HCT116 (cell line): Measurements from ENCODE around the gene BCL2L15. TPM values are rescaled to one million over a fixed set of nuclear protein-coding genes. Genes with fewer than 3 reads are reported as not detected.

ENCODE experiments used
- ATAC-seq: fragments of 200-7000 bp; cut with Tn5 transposase; 2 replicates; pipeline ENCODE4 v1.9.1; 2020; ENCODE audit warnings: mild to moderate bottlenecking, moderate library complexity
- BruUV-seq: library from RNA; stranded (reverse); fragments of 400-500 nt; replicated peaks from 2 replicates; lab custom pipeline; 2021; lab: Mats Ljungman, UMichigan
- CTCF ChIA-PET: fragments of 300-600 bp; sonication (Branson Sonifier 250); formaldehyde crosslinking; loops from one replicate; lab custom pipeline; 2021; ENCODE audit warnings: antibody characterized with exemption; lab: Charles Lee
- POLR2A ChIA-PET: fragments of 300-600, 350-600 bp; sonication (Branson Sonifier 250); formaldehyde crosslinking; loops from one replicate; lab custom pipeline; 2021; ENCODE audit warnings: antibody characterized with exemption; lab: Charles Lee
- RAD21 ChIA-PET, 2 experiments: fragments of 300-600 bp; sonication (Branson Sonifier 250); formaldehyde crosslinking; loops; one replicate each; lab custom pipeline; 2023; ENCODE audit warnings: low total read pairs in 2 of 2; ENCODE audit not compliant: uncharacterized antibody in 2 of 2, unreplicated experiment in 2 of 2, low non-redundant PET in 1 of 2; lab: Charles Lee
- DNase-seq: peaks from one replicate; pipeline ENCODE4 v3.0.0-alpha.2; 2010; ENCODE audit warnings: low read depth, low spot score
- H2AFZ ChIP-seq: fragments of 200-600 bp; shearing (Covaris generic), sonication (generic); 2 replicates; pipeline ENCODE4 v1.6.1; 2017; ENCODE audit warnings: low read depth, mixed run types, mixed read lengths, antibody characterized with exemption, low read length; ENCODE audit not compliant: poor library complexity, severe bottlenecking
- H3K27ac ChIP-seq: 2 replicates; pipeline ENCODE4 v1.5.1; 2012; ENCODE audit warnings: low read depth, low read length
- H3K27me3 ChIP-seq: fragments of 200-600 bp; sonication (generic); 2 replicates; pipeline ENCODE4 v1.6.1; 2016; ENCODE audit warnings: mixed run types, low read length, mixed read lengths; ENCODE audit not compliant: insufficient read depth
- H3K36me3 ChIP-seq, 2 experiments: fragments of 200-500 bp in 1 of 2; fragments of 200-600 bp in 1 of 2; sonication (Bioruptor generic) in 1 of 2; sonication (generic) in 1 of 2; 2 replicates each; pipeline versions ENCODE4 v1.5.1 to v1.6.1; 2014 to 2016; ENCODE audit warnings: low read length in 2 of 2, inconsistent platforms in 1 of 2, mixed read lengths in 1 of 2, mixed run types in 1 of 2; ENCODE audit not compliant: insufficient read depth in 2 of 2, control insufficient read depth in 1 of 2
- H3K4me1 ChIP-seq, 2 experiments: fragments of 200-600 bp in 1 of 2; sonication (generic) in 1 of 2; 2 replicates each; pipeline versions ENCODE4 v1.5.1 to v1.6.1; 2012 to 2017; ENCODE audit warnings: low read length in 2 of 2, inconsistent platforms in 1 of 2, mild to moderate bottlenecking in 1 of 2, mixed read lengths in 1 of 2, mixed run types in 1 of 2, moderate library complexity in 1 of 2; ENCODE audit not compliant: insufficient read depth in 2 of 2, control insufficient read depth in 1 of 2
- H3K4me2 ChIP-seq: fragments of 200-600 bp; sonication (generic); 2 replicates; pipeline ENCODE4 v1.6.1; 2017; ENCODE audit warnings: mixed run types, low read length, mixed read lengths
- H3K4me3 ChIP-seq, 2 experiments: fragments of 200-600 bp in 1 of 2; sonication (generic) in 1 of 2; replicated peaks in 1 of 2; 2 replicates each; pipeline ENCODE4 v1.5.1; 2011 to 2016; ENCODE audit warnings: low read length in 2 of 2, control low read depth in 1 of 2, low read depth in 1 of 2, mild to moderate bottlenecking in 1 of 2, mixed read lengths in 1 of 2, mixed run types in 1 of 2
- H3K79me2 ChIP-seq: fragments of 200-600 bp; sonication (generic); 2 replicates; pipeline ENCODE4 v1.6.1; 2017; ENCODE audit warnings: mild to moderate bottlenecking, mixed run types, low read length, moderate library complexity, mixed read lengths; ENCODE audit not compliant: insufficient read depth
- H3K9ac ChIP-seq: fragments of 200-600 bp; sonication (generic); 2 replicates; pipeline ENCODE4 v1.6.1; 2016; ENCODE audit warnings: low read length, mixed read lengths
- H3K9me2 ChIP-seq: fragments of 200-600 bp; sonication (generic), shearing (Covaris generic); 2 replicates; pipeline ENCODE4 v1.6.1; 2017; ENCODE audit warnings: mixed run types, mild to moderate bottlenecking, moderate library complexity; ENCODE audit not compliant: insufficient read depth
- H3K9me3 ChIP-seq, 2 experiments: fragments of 200-500 bp in 1 of 2; fragments of 200-600 bp in 1 of 2; sonication (Bioruptor generic) in 1 of 2; sonication (generic) in 1 of 2; 2 replicates each; pipeline ENCODE4 v1.6.1; 2014 to 2017; ENCODE audit warnings: low read length in 2 of 2, mixed read lengths in 2 of 2, inconsistent platforms in 1 of 2, low read depth in 1 of 2, mild to moderate bottlenecking in 1 of 2, mixed run types in 1 of 2, moderate library complexity in 1 of 2; ENCODE audit not compliant: control insufficient read depth in 1 of 2, insufficient read depth in 1 of 2
- H4K20me1 ChIP-seq: fragments of 200-600 bp; sonication (generic), shearing (Covaris generic); 2 replicates; pipeline ENCODE4 v1.6.1; 2017; ENCODE audit warnings: mixed run types, mild to moderate bottlenecking, moderate library complexity; ENCODE audit not compliant: insufficient read depth
- CBX3 ChIP-seq: IDR thresholded peaks from 2 replicates; pipeline ENCODE4 v1.6.1; 2012; ENCODE audit warnings: low read depth
- EGR1 ChIP-seq: IDR thresholded peaks from 2 replicates; pipeline ENCODE4 v1.6.1; 2012; ENCODE audit warnings: low read depth
- ELF1 ChIP-seq: IDR thresholded peaks from 2 replicates; pipeline ENCODE4 v1.6.1; 2012; ENCODE audit warnings: low read depth, borderline replicate concordance
- FOSL1 ChIP-seq: IDR thresholded peaks from 2 replicates; pipeline ENCODE4 v1.6.1; 2012; ENCODE audit warnings: low read depth
- JUND ChIP-seq: IDR thresholded peaks from 2 replicates; pipeline ENCODE4 v1.6.1; 2012
- RAD21 ChIP-seq: IDR thresholded peaks from 2 replicates; pipeline ENCODE4 v1.6.1; 2012; ENCODE audit warnings: low read depth, mild to moderate bottlenecking
- SIN3A ChIP-seq: IDR thresholded peaks from 2 replicates; pipeline ENCODE4 v1.6.1; 2012; ENCODE audit warnings: low read depth
- SRF ChIP-seq: IDR thresholded peaks from 2 replicates; pipeline ENCODE4 v1.6.1; 2012; ENCODE audit warnings: low read depth
- TCF7L2 ChIP-seq: IDR thresholded peaks from 2 replicates; pipeline ENCODE4 v1.7.0; 2011; ENCODE audit warnings: borderline replicate concordance, inconsistent platforms; ENCODE audit not compliant: insufficient read depth, insufficient read length; ENCODE audit errors: extremely low read depth
- ZNF274 ChIP-seq: fragments of 200-500 bp; sonication (Bioruptor generic); IDR thresholded peaks from 2 replicates; pipeline ENCODE4 v1.6.1; 2014; ENCODE audit warnings: mild to moderate bottlenecking, low read depth, low read length, inconsistent platforms
- intact Hi-C: fragments of 100-400 bp; cut with micrococcal nuclease; formaldehyde crosslinking; loops from 2 replicates; pipeline ENCODE4 v1.10.0; 2022
- total RNA-seq: library from RNA; stranded (reverse); gene quantifications from one replicate; pipeline ENCODE4 v1.2.1, GENCODE V29; 2021; ENCODE audit not compliant: unreplicated experiment
- TF ChIP-seq, protein P1 (sequence below), 3 experiments: fragments of 200-600 bp in 1 of 3; sonication (generic) in 1 of 3; IDR thresholded peaks in 2 of 3; conservative IDR thresholded peaks in 1 of 3; 2 replicates each; pipeline ENCODE4 v1.5.1; 2012 to 2017; ENCODE audit warnings: low read depth in 2 of 3, low read length in 2 of 3, antibody characterized with exemption in 1 of 3, borderline replicate concordance in 1 of 3, control low read depth in 1 of 3, mild to moderate bottlenecking in 1 of 3, mixed read lengths in 1 of 3, mixed run types in 1 of 3, moderate library complexity in 1 of 3; ENCODE audit not compliant: insufficient read depth in 1 of 3
- TF ChIP-seq, protein P2 (sequence below): IDR thresholded peaks from 2 replicates; pipeline ENCODE4 v1.6.1; 2012
- TF ChIP-seq, protein P3 (sequence below): IDR thresholded peaks from 2 replicates; pipeline ENCODE4 v1.6.1; 2012; ENCODE audit warnings: low read depth
- TF ChIP-seq, protein P4 (sequence below): IDR thresholded peaks from 2 replicates; pipeline ENCODE4 v1.6.1; 2012
- TF ChIP-seq, protein P5 (sequence below): IDR thresholded peaks from 2 replicates; pipeline ENCODE4 v1.6.1; 2011; ENCODE audit warnings: mild to moderate bottlenecking, low read length, moderate library complexity; ENCODE audit not compliant: insufficient replicate concordance; ENCODE audit errors: extremely low read depth

BCL2L15 gene
- total RNA-seq, 1 experiment from 2014 or later = 0.54 TPM

DNA sequence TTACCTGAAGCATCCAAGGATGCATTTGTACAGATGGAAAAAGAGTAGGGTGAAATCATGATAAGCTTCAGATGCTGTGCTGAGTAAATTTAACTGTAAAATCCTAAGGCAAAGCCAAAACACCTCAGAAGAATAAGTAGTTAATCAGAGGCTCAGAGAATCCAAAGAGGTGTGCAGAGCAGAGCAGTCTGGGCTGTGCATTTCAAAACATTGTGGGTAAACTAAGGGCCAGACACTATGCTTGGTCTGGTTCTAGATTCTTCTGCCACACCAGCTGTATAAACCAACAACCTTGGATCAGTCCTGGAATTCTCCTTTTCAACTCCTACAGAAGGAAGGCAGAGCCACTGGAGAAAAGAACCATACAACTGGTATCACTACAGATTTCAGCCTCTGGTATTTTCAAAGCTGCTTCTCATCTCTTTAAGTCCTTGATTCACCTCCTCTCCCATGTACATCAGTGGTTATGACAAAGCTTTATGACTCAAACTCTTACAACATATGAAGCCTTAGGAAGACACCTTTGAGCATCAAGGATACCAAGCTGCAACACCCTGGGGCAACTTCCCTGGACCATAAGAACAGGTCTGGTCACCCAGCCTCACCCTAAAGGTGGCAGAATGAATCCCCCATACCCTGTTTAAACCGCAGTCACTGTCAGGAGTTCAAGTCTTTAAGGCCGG is 30.2 kb upstream of the BCL2L15 start:
- Histone ChIP-seq H3K4me2 (no peak overlapping the region), H3K9me3 (no peaks in the 10 kb centered on the region), H2AFZ (no peak overlapping the region), H4K20me1 (no peaks in the 10 kb centered on the region), H3K36me3 (no peaks in the 10 kb centered on the region), H3K4me1 (no peaks in the 10 kb centered on the region), H3K79me2 (no peaks in the 10 kb centered on the region), H3K27ac (no peak overlapping the region), H3K9me2 (no peaks in the 10 kb centered on the region), H3K27me3 (no peaks in the 10 kb centered on the region), H3K9ac (no peak overlapping the region), H3K4me3 (no peak overlapping the region)
- BruUV-seq = no TSS peak
- POLR2A ChIA-PET = interaction anchor here (1.9 kb wide), 1 partner anchor 11 kb away, joined by 5 read pairs; no protein-coding TSS in a partner anchor
- CTCF ChIA-PET = no interaction called here
- DNase-seq (no peak), ATAC-seq (no peak)
- intact Hi-C loops = no loop called here
- RAD21 ChIA-PET = no interaction called here
- TF ChIP-seq JUND (no peak), ELF1 (no peak), FOSL1 (no peak), SRF (no peak), SIN3A (no peak), EGR1 (no peak), CBX3 (no peak), TCF7L2 (no peak), ZNF274 (no peak), RAD21 (no peak)
- TF ChIP-seq, protein P1, sequence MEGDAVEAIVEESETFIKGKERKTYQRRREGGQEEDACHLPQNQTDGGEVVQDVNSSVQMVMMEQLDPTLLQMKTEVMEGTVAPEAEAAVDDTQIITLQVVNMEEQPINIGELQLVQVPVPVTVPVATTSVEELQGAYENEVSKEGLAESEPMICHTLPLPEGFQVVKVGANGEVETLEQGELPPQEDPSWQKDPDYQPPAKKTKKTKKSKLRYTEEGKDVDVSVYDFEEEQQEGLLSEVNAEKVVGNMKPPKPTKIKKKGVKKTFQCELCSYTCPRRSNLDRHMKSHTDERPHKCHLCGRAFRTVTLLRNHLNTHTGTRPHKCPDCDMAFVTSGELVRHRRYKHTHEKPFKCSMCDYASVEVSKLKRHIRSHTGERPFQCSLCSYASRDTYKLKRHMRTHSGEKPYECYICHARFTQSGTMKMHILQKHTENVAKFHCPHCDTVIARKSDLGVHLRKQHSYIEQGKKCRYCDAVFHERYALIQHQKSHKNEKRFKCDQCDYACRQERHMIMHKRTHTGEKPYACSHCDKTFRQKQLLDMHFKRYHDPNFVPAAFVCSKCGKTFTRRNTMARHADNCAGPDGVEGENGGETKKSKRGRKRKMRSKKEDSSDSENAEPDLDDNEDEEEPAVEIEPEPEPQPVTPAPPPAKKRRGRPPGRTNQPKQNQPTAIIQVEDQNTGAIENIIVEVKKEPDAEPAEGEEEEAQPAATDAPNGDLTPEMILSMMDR (IDR thresholded peaks at IDR 0.05 in 2 of 3, conservative IDR thresholded peaks at IDR 0.05 in 1 of 3; ENCODE audit: borderline replicate concordance in 1 of 3, insufficient read depth in 1 of 3, low read depth in 2 of 3, low read length in 2 of 3) = no peak
- TF ChIP-seq, protein P2, sequence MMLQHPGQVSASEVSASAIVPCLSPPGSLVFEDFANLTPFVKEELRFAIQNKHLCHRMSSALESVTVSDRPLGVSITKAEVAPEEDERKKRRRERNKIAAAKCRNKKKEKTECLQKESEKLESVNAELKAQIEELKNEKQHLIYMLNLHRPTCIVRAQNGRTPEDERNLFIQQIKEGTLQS = no peak
- TF ChIP-seq, protein P3, sequence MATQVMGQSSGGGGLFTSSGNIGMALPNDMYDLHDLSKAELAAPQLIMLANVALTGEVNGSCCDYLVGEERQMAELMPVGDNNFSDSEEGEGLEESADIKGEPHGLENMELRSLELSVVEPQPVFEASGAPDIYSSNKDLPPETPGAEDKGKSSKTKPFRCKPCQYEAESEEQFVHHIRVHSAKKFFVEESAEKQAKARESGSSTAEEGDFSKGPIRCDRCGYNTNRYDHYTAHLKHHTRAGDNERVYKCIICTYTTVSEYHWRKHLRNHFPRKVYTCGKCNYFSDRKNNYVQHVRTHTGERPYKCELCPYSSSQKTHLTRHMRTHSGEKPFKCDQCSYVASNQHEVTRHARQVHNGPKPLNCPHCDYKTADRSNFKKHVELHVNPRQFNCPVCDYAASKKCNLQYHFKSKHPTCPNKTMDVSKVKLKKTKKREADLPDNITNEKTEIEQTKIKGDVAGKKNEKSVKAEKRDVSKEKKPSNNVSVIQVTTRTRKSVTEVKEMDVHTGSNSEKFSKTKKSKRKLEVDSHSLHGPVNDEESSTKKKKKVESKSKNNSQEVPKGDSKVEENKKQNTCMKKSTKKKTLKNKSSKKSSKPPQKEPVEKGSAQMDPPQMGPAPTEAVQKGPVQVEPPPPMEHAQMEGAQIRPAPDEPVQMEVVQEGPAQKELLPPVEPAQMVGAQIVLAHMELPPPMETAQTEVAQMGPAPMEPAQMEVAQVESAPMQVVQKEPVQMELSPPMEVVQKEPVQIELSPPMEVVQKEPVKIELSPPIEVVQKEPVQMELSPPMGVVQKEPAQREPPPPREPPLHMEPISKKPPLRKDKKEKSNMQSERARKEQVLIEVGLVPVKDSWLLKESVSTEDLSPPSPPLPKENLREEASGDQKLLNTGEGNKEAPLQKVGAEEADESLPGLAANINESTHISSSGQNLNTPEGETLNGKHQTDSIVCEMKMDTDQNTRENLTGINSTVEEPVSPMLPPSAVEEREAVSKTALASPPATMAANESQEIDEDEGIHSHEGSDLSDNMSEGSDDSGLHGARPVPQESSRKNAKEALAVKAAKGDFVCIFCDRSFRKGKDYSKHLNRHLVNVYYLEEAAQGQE = no peak
- TF ChIP-seq, protein P4, sequence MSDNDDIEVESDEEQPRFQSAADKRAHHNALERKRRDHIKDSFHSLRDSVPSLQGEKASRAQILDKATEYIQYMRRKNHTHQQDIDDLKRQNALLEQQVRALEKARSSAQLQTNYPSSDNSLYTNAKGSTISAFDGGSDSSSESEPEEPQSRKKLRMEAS = no peak
- TF ChIP-seq, protein P5, sequence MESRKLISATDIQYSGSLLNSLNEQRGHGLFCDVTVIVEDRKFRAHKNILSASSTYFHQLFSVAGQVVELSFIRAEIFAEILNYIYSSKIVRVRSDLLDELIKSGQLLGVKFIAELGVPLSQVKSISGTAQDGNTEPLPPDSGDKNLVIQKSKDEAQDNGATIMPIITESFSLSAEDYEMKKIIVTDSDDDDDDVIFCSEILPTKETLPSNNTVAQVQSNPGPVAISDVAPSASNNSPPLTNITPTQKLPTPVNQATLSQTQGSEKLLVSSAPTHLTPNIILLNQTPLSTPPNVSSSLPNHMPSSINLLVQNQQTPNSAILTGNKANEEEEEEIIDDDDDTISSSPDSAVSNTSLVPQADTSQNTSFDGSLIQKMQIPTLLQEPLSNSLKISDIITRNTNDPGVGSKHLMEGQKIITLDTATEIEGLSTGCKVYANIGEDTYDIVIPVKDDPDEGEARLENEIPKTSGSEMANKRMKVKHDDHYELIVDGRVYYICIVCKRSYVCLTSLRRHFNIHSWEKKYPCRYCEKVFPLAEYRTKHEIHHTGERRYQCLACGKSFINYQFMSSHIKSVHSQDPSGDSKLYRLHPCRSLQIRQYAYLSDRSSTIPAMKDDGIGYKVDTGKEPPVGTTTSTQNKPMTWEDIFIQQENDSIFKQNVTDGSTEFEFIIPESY = no peak
